Measurements from ENCODE around the gene ZNF445.

DNA sequence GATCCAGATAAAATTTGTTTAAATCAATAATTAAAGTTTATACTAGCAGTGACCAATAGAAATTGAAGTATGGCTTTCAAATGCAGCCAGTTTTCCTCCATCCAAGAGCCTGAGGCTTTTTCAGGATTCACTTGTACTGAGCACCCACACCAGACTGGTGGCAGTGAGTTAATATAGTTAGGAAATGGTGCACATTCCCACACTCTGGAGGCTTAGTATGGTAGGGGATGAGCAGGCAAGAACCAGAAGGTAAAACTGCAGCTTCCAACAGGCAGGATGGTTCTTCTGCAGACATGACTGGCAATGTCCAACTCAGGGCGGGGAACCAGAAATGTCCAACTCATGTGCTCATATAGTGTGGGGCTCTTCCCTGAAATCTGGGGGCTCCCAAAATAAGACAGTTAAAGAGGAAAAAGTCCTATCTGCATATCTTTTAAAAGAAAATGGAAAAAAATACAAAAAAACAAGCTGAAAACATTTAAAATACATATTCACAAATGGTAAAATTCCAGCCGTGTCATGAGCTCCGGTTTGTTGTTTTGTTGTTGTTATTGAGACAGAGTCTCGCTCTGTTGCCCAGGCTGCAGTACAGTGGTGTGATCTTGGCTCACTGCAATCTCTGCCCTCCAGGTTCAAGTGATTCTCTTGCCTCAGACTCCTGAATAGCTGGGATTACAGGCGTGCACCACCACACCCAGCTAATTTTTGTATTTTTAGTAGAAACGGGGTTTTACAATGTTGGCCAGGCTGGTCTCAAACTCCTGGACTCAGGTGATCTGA, 18.4 kb upstream of the ZNF445 start:
- TF ChIP-seq, protein P1, sequence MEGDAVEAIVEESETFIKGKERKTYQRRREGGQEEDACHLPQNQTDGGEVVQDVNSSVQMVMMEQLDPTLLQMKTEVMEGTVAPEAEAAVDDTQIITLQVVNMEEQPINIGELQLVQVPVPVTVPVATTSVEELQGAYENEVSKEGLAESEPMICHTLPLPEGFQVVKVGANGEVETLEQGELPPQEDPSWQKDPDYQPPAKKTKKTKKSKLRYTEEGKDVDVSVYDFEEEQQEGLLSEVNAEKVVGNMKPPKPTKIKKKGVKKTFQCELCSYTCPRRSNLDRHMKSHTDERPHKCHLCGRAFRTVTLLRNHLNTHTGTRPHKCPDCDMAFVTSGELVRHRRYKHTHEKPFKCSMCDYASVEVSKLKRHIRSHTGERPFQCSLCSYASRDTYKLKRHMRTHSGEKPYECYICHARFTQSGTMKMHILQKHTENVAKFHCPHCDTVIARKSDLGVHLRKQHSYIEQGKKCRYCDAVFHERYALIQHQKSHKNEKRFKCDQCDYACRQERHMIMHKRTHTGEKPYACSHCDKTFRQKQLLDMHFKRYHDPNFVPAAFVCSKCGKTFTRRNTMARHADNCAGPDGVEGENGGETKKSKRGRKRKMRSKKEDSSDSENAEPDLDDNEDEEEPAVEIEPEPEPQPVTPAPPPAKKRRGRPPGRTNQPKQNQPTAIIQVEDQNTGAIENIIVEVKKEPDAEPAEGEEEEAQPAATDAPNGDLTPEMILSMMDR (IDR thresholded peaks at IDR 0.05) = no peak
- no peak for TF ChIP-seq EZH2 (IDR thresholded peaks at IDR 0.05)

Measured in neural progenitor cell (in vitro differentiated cells).